NCI-H524 (cell line): ENCODE measurements around the gene CBX1.

Experiments used
- DNase-seq, 2 experiments: peaks; one replicate each; lab custom pipeline; 2025; lab: John Stamatoyannopoulos, UW

Gene CBX1

GRCh38 chr17:48101012-48101720 is at the start of gene CBX1:
Gene CBX1, minus strand, starts transcription at chr17:48101478. Its CDS starts 24,474 bp downstream, at chr17:48077004.
- DNase-seq: peak; percentile 97 to 99

- DNase-seq: peak; percentile 9 to 28
These were observed 49.3 kb upstream of the CBX1 start for GRCh38 chr17:48150597-48151001.

- no peak for DNase-seq
These were observed 48.6 kb upstream of the CBX1 start for GRCh38 chr17:48149787-48150463.

GRCh38 chr17:48148854-48149786 is 47.8 kb upstream of the CBX1 start:
- peak; percentile 85 to 94 for DNase-seq

- DNase-seq: peak; percentile 85 to 89
These were observed 46.9 kb upstream of the CBX1 start for GRCh38 chr17:48148029-48148770.

- peak in 1 of 2 experiments; percentile 15 for DNase-seq
These were observed 43.9 kb upstream of the CBX1 start for GRCh38 chr17:48144976-48145798.

- DNase-seq: no peak
These were observed 43.0 kb upstream of the CBX1 start for GRCh38 chr17:48144231-48144630.

GRCh38 chr17:48143629-48144028 is 42.4 kb upstream of the CBX1 start:
- DNase-seq: no peak

- DNase-seq: no peak
These were observed 38.7 kb upstream of the CBX1 start for GRCh38 chr17:48139944-48140343.

GRCh38 chr17:48137656-48138055 is 36.4 kb upstream of the CBX1 start:
- DNase-seq: peak in 1 of 2 experiments; percentile 20

GRCh38 chr17:48134912-48135480 is 33.7 kb upstream of the CBX1 start:
- peak in 1 of 2 experiments; percentile 25 for DNase-seq

- no peak for DNase-seq
These were observed 31.1 kb upstream of the CBX1 start for GRCh38 chr17:48132385-48132784.

- DNase-seq: peak; percentile 85 to 86
These were observed 30.0 kb upstream of the CBX1 start for GRCh38 chr17:48131216-48131824.

- DNase-seq: peak; percentile 63 to 81
These were observed 28.7 kb upstream of the CBX1 start for GRCh38 chr17:48129981-48130380.

GRCh38 chr17:48128400-48128799 is 27.1 kb upstream of the CBX1 start:
- DNase-seq: peak; percentile 35 to 73

GRCh38 chr17:48127371-48128051 is 26.2 kb upstream of the CBX1 start:
- peak; percentile 92 to 93 for DNase-seq

- DNase-seq: no peak
These were observed 25.2 kb upstream of the CBX1 start for GRCh38 chr17:48126532-48126850.

GRCh38 chr17:48125829-48126531 is 24.7 kb upstream of the CBX1 start:
- DNase-seq: peak in 1 of 2 experiments; percentile 45
